Measurements from ENCODE around the gene MYO5C.

- TF ChIP-seq CTCF (IDR thresholded peaks at IDR 0.05) = no peak
- no peak for TF ChIP-seq POLR2A (IDR thresholded peaks at IDR 0.05)
Measured at GRCh38 chr15:52292780-52293392, 2.7 kb downstream of the MYO5C start.

Measured in adrenal gland (tissue), 5 donors.